ENCODE data around the gene GAS7. TPM values are rescaled to one million over a fixed set of nuclear protein-coding genes. Genes with fewer than 3 reads are reported as not detected.

The GAS7 gene
- total and polyA plus RNA-seq, 10 of the 15 experiments (the other 5 are each of a cell fraction or from before 2014, with no cell fraction given), result 2.3 to 53.4 (median 24.0) TPM

DNA sequence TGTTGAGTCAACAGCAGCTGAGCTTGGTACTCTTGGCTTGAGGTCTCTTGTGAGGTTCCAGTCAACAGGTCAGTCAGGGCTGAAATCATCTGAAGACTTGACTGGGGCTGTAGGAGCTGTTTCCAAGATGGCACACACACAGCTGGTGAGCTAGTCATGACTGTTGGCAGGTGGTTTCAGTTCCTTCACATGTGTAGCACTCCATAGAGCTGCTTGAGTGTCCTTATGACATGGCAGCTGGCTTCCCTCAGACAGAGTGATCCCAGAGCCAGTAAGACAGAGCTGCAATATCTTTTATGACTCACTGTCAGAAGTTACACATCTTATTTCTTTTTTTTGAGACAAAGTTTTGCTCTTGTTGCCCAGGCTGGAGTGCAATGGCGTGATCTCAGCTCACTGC lies 19.5 kb upstream of the GAS7 start (continued):
- TF ChIP-seq, protein P1, sequence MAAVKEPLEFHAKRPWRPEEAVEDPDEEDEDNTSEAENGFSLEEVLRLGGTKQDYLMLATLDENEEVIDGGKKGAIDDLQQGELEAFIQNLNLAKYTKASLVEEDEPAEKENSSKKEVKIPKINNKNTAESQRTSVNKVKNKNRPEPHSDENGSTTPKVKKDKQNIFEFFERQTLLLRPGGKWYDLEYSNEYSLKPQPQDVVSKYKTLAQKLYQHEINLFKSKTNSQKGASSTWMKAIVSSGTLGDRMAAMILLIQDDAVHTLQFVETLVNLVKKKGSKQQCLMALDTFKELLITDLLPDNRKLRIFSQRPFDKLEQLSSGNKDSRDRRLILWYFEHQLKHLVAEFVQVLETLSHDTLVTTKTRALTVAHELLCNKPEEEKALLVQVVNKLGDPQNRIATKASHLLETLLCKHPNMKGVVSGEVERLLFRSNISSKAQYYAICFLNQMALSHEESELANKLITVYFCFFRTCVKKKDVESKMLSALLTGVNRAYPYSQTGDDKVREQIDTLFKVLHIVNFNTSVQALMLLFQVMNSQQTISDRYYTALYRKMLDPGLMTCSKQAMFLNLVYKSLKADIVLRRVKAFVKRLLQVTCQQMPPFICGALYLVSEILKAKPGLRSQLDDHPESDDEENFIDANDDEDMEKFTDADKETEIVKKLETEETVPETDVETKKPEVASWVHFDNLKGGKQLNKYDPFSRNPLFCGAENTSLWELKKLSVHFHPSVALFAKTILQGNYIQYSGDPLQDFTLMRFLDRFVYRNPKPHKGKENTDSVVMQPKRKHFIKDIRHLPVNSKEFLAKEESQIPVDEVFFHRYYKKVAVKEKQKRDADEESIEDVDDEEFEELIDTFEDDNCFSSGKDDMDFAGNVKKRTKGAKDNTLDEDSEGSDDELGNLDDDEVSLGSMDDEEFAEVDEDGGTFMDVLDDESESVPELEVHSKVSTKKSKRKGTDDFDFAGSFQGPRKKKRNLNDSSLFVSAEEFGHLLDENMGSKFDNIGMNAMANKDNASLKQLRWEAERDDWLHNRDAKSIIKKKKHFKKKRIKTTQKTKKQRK (IDR thresholded peaks at IDR 0.05; ENCODE audit: low read depth, low read length), result no peak
- TF ChIP-seq POLR2AphosphoS2 (IDR thresholded peaks at IDR 0.05; ENCODE audit: low read depth, low read length), result no peak

DNA sequence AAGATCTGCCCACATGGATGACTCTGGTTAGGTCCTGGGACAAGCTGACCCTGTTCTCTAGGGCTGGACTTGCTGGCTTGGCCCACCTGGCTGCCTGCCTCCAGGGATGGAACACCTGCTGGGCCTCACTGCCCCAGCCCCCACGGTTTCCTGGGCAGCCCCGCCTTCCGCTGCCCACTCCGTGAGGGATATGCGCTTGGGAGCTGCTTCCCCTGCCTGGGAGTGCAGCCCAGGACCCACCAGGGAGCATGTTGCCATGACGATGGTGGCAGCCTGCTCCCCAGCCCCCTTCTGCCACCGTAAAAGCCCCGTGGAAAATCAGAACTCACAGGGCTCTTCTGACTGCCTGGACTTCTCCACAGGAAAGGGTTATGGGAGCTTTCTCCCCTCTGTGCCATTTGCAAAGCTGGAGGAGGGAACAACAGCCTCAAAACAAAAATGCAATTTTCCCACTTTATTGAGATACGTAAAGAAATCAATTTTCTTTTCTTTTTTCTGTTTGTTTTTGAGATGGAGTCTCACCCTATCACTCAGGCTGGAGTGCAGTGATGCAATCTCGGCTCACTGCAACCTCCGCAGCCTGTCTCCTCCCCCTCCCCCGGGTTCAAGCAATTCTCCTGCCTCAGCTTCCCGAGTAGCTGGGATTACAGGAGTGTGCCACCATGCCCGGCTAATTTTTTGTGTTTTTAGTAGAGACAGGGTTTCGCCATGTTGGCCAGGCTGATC lies 18.0 kb upstream of the GAS7 start:
- 37% methylated on average over 15 of the region's 15 CpGs for WGBS (ENCODE audit: insufficient coverage, insufficient replicate concordance, low lambda C conversion rate, missing lambda C conversion rate)

More for the DNA sequence above, 18.0 kb upstream of the GAS7 start:
- ATAC-seq (no peak), FAIRE-seq (no peak), DNase-seq (ENCODE audit: low read depth, low spot score) (no peak)
- Histone ChIP-seq H3K4me1 (ENCODE audit: control insufficient read depth, insufficient read depth, low read length) (no peaks in the 10 kb centered on the region), H2AFZ (ENCODE audit: control insufficient read depth, low read depth, low read length) (no peak overlapping the region), H4K20me1 (ENCODE audit: control insufficient read depth, insufficient read depth) (no peaks in the 10 kb centered on the region), H3K4me2 (ENCODE audit: control insufficient read depth, insufficient read depth) (no peak overlapping the region), H3K27me3 (replicated peaks in 1 of 2; ENCODE audit: control insufficient read depth in 2 of 2, insufficient read depth in 2 of 2, low read length in 1 of 2) (no peaks in the 10 kb centered on the region), H3K9ac (ENCODE audit: control insufficient read depth, insufficient read depth, low read length) (no peak overlapping the region), H3K79me2 (ENCODE audit: control insufficient read depth, insufficient read depth, low read length) (no peaks in the 10 kb centered on the region), H3K27ac (ENCODE audit: control insufficient read depth, insufficient read depth) (no peak overlapping the region), H3K4me3 (no peak overlapping the region), H3K36me3 (ENCODE audit: control insufficient read depth in 2 of 2, insufficient read depth in 2 of 2, low read length in 1 of 2) (no peaks in the 10 kb centered on the region), H3K9me3 (replicated peaks; ENCODE audit: control insufficient read depth, insufficient read depth, low read length) (peaks cover 2% of the 10 kb centered on the region; the same call in 1 of the 3 replicates)
- intact Hi-C loops (cut with micrococcal nuclease; ENCODE audit: unreplicated experiment) (no loop called here), in situ Hi-C loops (cut with MboI) (no loop called here)
- RAD21 ChIA-PET (ENCODE audit: unreplicated experiment), result no interaction called here
- BruUV-seq (replicated peaks), result no TSS peak
- SMC1A ChIA-PET (ENCODE audit: uncharacterized antibody, unreplicated experiment), result no interaction called here
- CTCF ChIA-PET, result no interaction called here
- TF ChIP-seq SMC3 (IDR thresholded peaks at IDR 0.05; ENCODE audit: borderline replicate concordance, low read length) (no peak), EED (IDR thresholded peaks at IDR 0.05; ENCODE audit: low read depth) (no peak), BACH1 (IDR thresholded peaks at IDR 0.05; ENCODE audit: borderline replicate concordance) (no peak), RBBP5 (conservative IDR thresholded peaks at IDR 0.05) (no peak)
- POLR2A ChIA-PET, result no interaction called here
